Karpas-422 (cell line): ENCODE results near the gene KCMF1. TPM values are rescaled to one million over a fixed set of nuclear protein-coding genes. Genes with fewer than 3 reads are reported as not detected.

Experiments
- DNase-seq: peaks from one replicate; pipeline ENCODE4 v3.0.0-alpha.2; 2015
- H2AFZ ChIP-seq: fragments of 200-600 bp; sonication (generic); 2 replicates; pipeline ENCODE4 v1.6.1; 2014; ENCODE audit warnings: antibody characterized with exemption, low read length, mixed read lengths
- H3K27ac ChIP-seq: fragments of 200-600 bp; sonication (generic); 2 replicates; pipeline ENCODE4 v1.5.1; 2014; ENCODE audit warnings: mild to moderate bottlenecking, low read length, moderate library complexity
- H3K27me3 ChIP-seq: fragments of 200-600 bp; sonication (generic); 2 replicates; pipeline ENCODE4 v1.6.1; 2014; ENCODE audit warnings: low read length, mixed read lengths
- H3K36me3 ChIP-seq: fragments of 200-600 bp; sonication (generic); 2 replicates; pipeline ENCODE4 v1.6.1; 2014; ENCODE audit warnings: low read length, mixed read lengths; ENCODE audit not compliant: insufficient read depth
- H3K4me1 ChIP-seq: fragments of 200-600 bp; sonication (generic); 2 replicates; pipeline ENCODE4 v1.6.1; 2014; ENCODE audit warnings: mild to moderate bottlenecking, low read length, mixed read lengths
- H3K4me2 ChIP-seq: fragments of 200-600 bp; sonication (generic); 2 replicates; pipeline ENCODE4 v1.6.1; 2014; ENCODE audit warnings: low read length, low read depth, mild to moderate bottlenecking; ENCODE audit not compliant: poor library complexity, severe bottlenecking
- H3K4me3 ChIP-seq: fragments of 200-600 bp; sonication (generic); 2 replicates; pipeline ENCODE4 v1.5.1; 2014; ENCODE audit warnings: mild to moderate bottlenecking, antibody characterized with exemption, low read length, mixed read lengths
- H3K79me2 ChIP-seq: fragments of 200-600 bp; sonication (generic); 2 replicates; pipeline ENCODE4 v1.6.1; 2014; ENCODE audit warnings: mild to moderate bottlenecking, low read length, mixed read lengths
- H3K9ac ChIP-seq: fragments of 200-600 bp; sonication (generic); 2 replicates; pipeline ENCODE4 v1.6.0; 2014; ENCODE audit warnings: low read length
- H3K9me2 ChIP-seq: fragments of 200-600 bp; sonication (generic), shearing (Covaris generic); replicated peaks from 2 replicates; pipeline ENCODE4 v1.6.0; 2014; ENCODE audit warnings: mild to moderate bottlenecking, low read length, moderate library complexity; ENCODE audit not compliant: insufficient read depth
- H3K9me3 ChIP-seq: fragments of 300-700, 200-600 bp; sonication (generic); 2 replicates; pipeline ENCODE4 v1.6.1; 2014; ENCODE audit warnings: low read length, mixed read lengths
- H4K20me1 ChIP-seq: fragments of 200-600 bp; sonication (generic); 2 replicates; pipeline ENCODE4 v1.6.1; 2014; ENCODE audit warnings: mild to moderate bottlenecking, antibody characterized with exemption, low read length, low read depth; ENCODE audit not compliant: insufficient read depth
- total RNA-seq: library from RNA; depleted of rRNA; stranded (reverse); fragments of >200 nt; shearing (Covaris generic); gene quantifications from 2 replicates; pipeline ENCODE4 v1.2.3, GENCODE V29; 2014; ENCODE audit warnings: low replicate concordance

The KCMF1 gene
- total RNA-seq, 1 experiment from 2014 or later = 104 TPM

DNA sequence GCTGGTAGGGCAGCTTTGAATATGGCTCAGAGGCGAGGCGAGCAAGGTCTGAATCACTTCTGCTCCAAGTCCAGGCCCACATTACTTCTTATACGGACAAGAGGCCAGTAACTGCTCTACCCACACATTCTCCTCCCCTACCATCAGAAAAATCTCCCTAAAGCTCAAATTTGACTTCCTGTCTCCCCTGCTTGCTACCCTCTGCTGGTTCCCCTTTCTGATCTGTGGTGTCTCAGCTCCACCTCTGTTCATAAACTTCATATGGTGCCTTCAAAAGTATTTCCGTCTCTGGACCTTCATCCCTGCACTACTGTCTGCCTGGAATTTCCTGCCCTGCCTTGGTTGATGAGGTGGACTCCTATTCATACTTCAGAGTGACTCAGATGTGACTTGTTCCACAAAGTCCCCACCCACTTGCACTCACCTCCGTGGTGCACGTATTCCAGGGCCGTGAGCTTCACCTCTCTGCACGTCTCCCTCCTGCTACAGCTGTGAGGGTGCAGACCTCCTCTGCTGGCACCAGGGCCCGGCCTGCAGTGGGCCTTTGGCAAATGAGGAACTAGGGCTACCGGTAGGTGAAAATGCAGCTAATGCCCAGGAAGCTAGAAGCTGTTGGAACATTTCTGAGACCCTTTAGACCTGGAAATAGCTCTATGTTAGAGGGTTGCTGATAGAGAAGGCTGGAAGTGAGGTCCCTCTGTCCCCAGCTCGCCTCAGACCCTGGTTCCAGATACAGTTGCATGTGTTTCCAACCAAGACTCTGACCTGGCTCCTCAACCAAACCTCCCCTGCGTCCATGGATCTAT is 24.6 kb upstream of the KCMF1 start:
- Histone ChIP-seq H3K9me3 (no peaks in the 10 kb centered on the region), H3K27me3 (no peaks in the 10 kb centered on the region), H3K27ac (peak overlapping the region; percentile 79), H2AFZ (peak overlapping the region; percentile 97), H3K4me1 (peaks cover 30% of the 10 kb centered on the region), H3K79me2 (no peaks in the 10 kb centered on the region), H3K9me2 (no peaks in the 10 kb centered on the region), H3K9ac (peak overlapping the region; percentile 56), H3K4me2 (peak overlapping the region; percentile 60), H4K20me1 (no peaks in the 10 kb centered on the region), H3K36me3 (no peaks in the 10 kb centered on the region), H3K4me3 (peak overlapping the region; percentile 44; the same call in 1 of the 2 replicates)
- DNase-seq = peak; percentile 80

DNA sequence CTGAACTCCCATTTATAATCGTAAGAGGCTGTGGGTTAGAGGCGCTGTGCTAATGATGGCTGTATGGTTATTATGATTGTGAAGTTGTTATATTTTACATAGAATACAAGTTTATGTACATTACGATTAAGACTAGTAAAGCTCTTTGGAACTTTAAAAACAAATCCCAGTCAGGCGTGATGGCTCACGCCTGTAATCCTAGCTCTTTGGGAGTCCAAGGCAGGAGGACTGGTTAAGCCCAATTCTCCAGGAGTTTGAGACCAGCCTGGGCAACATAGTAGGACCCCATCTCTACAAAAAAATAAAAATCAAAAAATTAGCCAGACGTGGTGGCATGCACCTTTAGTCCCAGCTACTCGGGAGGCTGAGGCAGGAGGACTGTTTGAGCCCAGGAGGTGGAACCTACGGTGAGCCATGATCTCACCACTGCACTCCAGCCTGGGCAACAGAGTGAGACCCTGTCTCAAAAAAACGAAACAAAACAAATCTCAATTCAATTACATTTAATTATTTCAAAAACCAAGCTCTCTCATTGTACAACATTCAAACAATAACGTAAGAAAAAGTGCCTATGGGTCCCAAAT is 23.9 kb upstream of the KCMF1 start:
- H3K4me3 ChIP-seq = peak overlapping the region; percentile 44; the same call in 1 of the 2 replicates
- H3K27me3 ChIP-seq = no peaks in the 10 kb centered on the region
- H3K4me2 ChIP-seq = peak overlapping the region; percentile 60
- H3K4me1 ChIP-seq = peaks cover 30% of the 10 kb centered on the region
- peak overlapping the region; percentile 97 for H2AFZ ChIP-seq
- H4K20me1 ChIP-seq = no peaks in the 10 kb centered on the region
- no peaks in the 10 kb centered on the region for H3K36me3 ChIP-seq
- no peaks in the 10 kb centered on the region for H3K9me3 ChIP-seq
- DNase-seq = no peak
- H3K79me2 ChIP-seq = no peaks in the 10 kb centered on the region
- no peaks in the 10 kb centered on the region for H3K9me2 ChIP-seq
- peak overlapping the region; percentile 79 for H3K27ac ChIP-seq
- H3K9ac ChIP-seq = peak overlapping the region; percentile 56

- no peak overlapping the region for H2AFZ ChIP-seq
- no peaks in the 10 kb centered on the region for H3K9me2 ChIP-seq
- H3K4me1 ChIP-seq = no peaks in the 10 kb centered on the region
- H3K4me3 ChIP-seq = no peak overlapping the region
- no peaks in the 10 kb centered on the region for H3K9me3 ChIP-seq
- no peaks in the 10 kb centered on the region for H3K27me3 ChIP-seq
- no peak overlapping the region for H3K9ac ChIP-seq
- H4K20me1 ChIP-seq = no peaks in the 10 kb centered on the region
- no peak overlapping the region for H3K27ac ChIP-seq
- no peak for DNase-seq
- H3K36me3 ChIP-seq = no peaks in the 10 kb centered on the region
- no peaks in the 10 kb centered on the region for H3K79me2 ChIP-seq
- H3K4me2 ChIP-seq = no peak overlapping the region
Measured at GRCh38 chr2:84953535-84953934, 17.4 kb upstream of the KCMF1 start.

GRCh38 chr2:84954329-84954728 is 16.6 kb upstream of the KCMF1 start:
- Histone ChIP-seq H3K4me1 (no peaks in the 10 kb centered on the region), H2AFZ (no peak overlapping the region), H3K9ac (no peak overlapping the region), H3K4me3 (no peak overlapping the region), H3K27ac (no peak overlapping the region), H3K9me2 (no peaks in the 10 kb centered on the region), H3K36me3 (no peaks in the 10 kb centered on the region), H3K27me3 (no peaks in the 10 kb centered on the region), H3K4me2 (no peak overlapping the region), H3K9me3 (no peaks in the 10 kb centered on the region), H4K20me1 (no peaks in the 10 kb centered on the region), H3K79me2 (no peaks in the 10 kb centered on the region)
- DNase-seq = no peak

DNA sequence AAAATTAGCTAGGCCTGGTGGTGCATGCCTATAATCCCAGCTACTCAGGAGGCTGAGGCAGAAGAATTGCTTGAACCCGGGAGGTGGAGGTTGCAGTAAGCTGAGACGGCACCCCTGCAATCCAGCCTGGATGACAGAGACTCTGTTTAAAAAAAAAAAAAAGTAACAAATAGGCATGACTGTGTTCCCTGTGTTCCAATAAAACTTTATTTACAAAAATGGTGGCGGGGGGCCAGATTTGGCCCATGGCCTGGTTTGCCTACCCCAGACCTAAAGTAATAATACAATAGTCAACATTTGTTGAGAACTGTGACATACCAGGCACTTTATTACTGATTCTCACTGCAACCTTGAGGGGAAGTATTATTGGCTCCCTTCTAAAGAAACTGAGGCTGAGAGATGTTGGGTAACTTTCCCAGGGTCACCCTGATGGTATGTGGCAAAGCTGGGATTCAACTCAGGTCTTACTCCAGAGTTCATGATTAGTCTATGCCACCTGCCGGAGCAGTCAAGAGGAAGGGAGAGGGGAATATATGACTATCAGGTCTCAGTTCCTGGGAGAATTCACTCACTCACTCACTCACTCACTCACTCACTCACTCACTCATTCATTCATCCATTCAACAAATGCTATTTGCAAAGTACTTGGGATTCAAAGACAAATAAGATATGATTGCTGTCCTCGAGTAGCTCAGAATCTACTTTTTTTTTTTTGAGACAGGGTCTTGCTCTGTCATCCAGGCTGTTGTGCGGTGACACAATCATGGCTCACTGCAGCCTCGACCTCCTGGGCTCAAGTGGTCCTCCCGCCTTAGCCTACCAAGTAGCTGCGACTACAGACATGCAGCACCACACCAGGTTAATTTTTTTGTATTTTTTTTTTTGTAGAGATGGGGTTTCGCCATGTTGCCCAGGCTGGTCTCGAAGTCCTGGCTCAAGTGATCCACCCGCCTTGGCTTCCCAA is 14.3 kb upstream of the KCMF1 start:
- no peaks in the 10 kb centered on the region for H3K9me2 ChIP-seq
- H3K79me2 ChIP-seq = no peaks in the 10 kb centered on the region
- no peak overlapping the region for H3K4me3 ChIP-seq
- no peaks in the 10 kb centered on the region for H3K27me3 ChIP-seq
- no peak overlapping the region for H3K4me2 ChIP-seq
- H2AFZ ChIP-seq = no peak overlapping the region
- H3K36me3 ChIP-seq = peaks cover 3% of the 10 kb centered on the region; the same call in 1 of the 2 replicates
- H3K9me3 ChIP-seq = no peaks in the 10 kb centered on the region
- no peak overlapping the region for H3K27ac ChIP-seq
- peaks cover 4% of the 10 kb centered on the region; the same call in 1 of the 2 replicates for H3K4me1 ChIP-seq
- no peaks in the 10 kb centered on the region for H4K20me1 ChIP-seq
- peak; percentile 46 for DNase-seq
- no peak overlapping the region for H3K9ac ChIP-seq

- Histone ChIP-seq H3K9ac (no peak overlapping the region), H3K4me2 (no peak overlapping the region)
Measured at GRCh38 chr2:84957771-84958134, 13.2 kb upstream of the KCMF1 start.

DNA sequence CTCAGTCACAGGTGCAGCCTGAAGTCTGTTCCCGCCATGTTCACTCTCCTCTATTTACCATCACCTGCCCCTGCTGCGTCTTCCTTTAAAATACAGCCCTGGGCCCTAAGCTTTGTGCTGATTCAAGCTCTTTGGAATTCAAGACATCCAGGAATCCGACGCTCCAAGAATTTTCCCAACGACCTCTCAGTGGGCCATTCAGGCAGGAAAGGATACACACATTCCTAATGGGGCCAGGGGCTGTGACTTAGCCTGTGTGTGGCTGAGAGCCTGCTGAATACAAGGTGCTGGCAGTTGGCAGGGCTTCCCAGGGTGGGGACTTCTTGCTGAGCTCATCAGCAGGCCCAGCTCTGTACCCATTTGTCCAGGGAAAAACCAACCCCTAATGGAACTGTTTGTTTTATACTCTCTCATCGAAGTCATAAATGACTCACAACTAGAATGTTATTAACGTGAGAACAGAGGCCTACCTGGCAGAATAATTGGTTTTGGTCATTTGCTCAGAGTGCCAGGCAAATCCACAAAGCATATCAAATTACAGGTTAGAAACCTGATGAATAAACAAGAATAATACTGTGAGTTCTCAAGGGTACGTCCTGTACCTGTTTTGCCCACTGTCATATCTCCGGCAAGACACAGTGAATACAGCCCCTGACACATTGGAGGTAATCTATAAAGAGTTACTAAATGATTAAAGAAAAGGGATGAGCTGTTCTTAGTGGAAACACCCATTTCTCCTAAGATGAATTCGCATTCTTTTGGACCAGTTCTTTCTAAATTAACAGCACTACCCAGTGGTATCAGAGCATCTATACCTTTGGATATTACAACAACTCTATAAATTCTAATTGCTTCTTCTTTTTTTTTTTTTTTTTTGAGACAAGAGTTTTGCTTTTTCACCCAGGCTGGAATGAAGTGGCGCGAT is 12.6 kb upstream of the KCMF1 start:
- Histone ChIP-seq H3K4me1 (peaks cover 4% of the 10 kb centered on the region; the same call in 1 of the 2 replicates), H3K79me2 (peaks cover 6% of the 10 kb centered on the region; the same call in 1 of the 2 replicates), H4K20me1 (no peaks in the 10 kb centered on the region), H3K4me3 (no peak overlapping the region), H2AFZ (no peak overlapping the region), H3K9ac (no peak overlapping the region), H3K27me3 (no peaks in the 10 kb centered on the region), H3K9me2 (no peaks in the 10 kb centered on the region), H3K27ac (no peak overlapping the region), H3K9me3 (no peaks in the 10 kb centered on the region), H3K4me2 (no peak overlapping the region), H3K36me3 (peaks cover 10% of the 10 kb centered on the region; the same call in 1 of the 2 replicates)
- DNase-seq = no peak

More at GRCh38 chr2:84957771-84958134, 13.2 kb upstream of the KCMF1 start:
- H3K4me3 ChIP-seq = no peak overlapping the region
- peak; percentile 44 for DNase-seq
- peaks cover 3% of the 10 kb centered on the region; the same call in 1 of the 2 replicates for H3K36me3 ChIP-seq
- no peaks in the 10 kb centered on the region for H3K9me3 ChIP-seq
- H3K4me1 ChIP-seq = peaks cover 4% of the 10 kb centered on the region; the same call in 1 of the 2 replicates
- H4K20me1 ChIP-seq = no peaks in the 10 kb centered on the region
- H3K27me3 ChIP-seq = no peaks in the 10 kb centered on the region
- H3K27ac ChIP-seq = no peak overlapping the region
- H3K79me2 ChIP-seq = peaks cover 1% of the 10 kb centered on the region; the same call in 1 of the 2 replicates
- no peaks in the 10 kb centered on the region for H3K9me2 ChIP-seq
- no peak overlapping the region for H2AFZ ChIP-seq
